NCI-H2081 (cell line): Measurements from ENCODE around the gene SOWAHB.

Experiments
- DNase-seq, 2 experiments: peaks; one replicate each; lab custom pipeline; 2025; lab: John Stamatoyannopoulos, UW

The SOWAHB gene, protein sequence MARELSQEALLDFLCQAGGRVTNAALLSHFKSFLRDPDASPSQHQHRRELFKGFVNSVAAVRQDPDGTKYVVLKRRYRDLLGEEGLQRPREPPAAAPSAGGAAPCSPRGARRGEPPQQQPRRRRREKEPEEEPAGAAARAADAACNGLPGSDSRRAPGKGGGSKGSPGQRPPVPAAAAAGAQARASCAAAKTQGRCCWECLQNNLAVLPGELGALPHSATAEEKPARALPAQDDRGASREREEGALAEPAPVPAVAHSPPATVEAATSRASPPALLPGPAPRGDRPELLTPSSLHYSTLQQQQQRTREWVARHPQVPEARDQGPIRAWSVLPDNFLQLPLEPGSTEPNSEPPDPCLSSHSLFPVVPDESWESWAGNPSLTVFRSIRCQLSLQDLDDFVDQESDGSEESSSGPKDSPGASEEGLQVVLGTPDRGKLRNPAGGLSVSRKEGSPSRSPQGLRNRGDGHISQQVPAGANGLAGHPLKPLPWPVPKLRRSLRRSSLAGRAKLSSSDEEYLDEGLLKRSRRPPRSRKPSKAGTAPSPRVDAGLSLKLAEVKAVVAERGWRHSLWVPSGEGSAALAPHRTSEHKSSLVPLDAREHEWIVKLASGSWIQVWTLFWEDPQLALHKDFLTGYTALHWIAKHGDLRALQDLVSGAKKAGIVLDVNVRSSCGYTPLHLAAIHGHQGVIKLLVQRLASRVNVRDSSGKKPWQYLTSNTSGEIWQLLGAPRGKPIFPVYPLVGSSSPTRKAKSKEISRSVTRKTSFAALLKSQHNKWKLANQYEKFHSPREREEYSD

DNA sequence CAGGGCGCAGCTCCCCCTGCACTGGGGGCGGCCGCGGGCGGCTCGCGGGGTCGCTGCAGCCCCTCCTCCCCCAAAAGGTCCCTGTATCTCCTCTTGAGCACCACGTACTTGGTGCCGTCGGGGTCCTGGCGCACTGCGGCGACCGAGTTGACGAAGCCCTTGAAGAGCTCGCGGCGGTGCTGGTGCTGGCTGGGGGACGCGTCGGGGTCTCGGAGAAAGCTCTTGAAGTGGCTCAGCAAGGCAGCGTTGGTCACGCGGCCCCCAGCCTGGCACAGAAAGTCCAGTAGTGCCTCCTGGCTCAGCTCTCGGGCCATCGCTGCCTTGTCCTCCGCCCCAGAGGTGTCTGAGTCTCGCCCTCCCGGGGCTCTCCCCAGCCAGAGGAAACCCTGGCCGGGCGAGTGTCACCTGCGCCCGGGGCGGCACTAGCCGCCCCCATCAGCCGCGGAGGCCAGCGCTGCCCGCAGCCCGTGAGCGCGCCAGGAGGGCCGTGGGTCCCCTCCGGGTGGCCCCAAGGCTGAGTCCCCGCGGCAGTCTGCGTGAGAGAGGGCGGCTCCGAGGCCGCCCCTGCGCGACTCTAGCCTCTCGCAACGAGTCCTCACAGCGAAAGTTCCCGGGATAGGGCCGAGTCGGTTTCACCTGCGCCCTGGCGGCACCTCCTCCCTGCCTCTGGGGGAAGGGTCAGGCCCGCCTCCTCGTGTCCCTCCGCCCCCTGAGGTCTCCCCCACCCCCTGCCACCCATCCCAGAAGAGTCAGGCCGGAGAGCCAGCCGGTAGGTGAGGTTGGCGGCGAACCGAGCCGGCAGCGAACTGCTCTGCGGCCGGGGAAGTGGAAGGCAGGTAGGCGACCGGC lies at the start of gene SOWAHB:
TSS of gene SOWAHB (minus strand) at position 609 of the 849 bp plus-strand sequence. CDS start at position 314, 295 bp downstream.
- peak; percentile 6 to 51 for DNase-seq

GRCh38 chr4:76947369-76947768 lies 49.4 kb upstream of the SOWAHB start:
- DNase-seq = no peak

GRCh38 chr4:76943790-76944189 lies 45.8 kb upstream of the SOWAHB start:
- no peak for DNase-seq

DNA sequence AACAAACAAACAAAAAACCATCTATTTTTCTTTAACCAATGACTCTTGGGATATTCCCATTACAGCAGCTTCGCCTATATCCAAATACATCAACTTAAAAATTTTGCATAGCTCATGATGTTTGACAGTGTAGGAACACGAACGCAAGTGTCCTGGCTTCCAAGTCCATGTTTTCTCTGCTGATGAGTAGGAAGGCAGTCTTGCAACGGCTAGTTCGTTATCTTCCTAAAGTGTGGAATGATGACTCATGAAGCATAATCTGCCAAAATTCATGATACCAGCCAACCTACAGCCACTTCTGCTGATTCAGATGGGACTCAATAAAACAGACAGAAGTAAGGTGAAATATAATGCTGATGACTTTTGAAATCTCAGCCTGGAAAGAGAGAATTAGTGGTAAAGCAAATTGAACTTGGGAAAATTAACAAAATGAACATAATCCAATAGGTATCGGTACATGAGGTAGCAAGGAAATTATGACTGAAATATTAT lies 45.2 kb upstream of the SOWAHB start:
- no peak for DNase-seq

GRCh38 chr4:76939184-76939583 lies 41.2 kb upstream of the SOWAHB start:
- DNase-seq = no peak

DNA sequence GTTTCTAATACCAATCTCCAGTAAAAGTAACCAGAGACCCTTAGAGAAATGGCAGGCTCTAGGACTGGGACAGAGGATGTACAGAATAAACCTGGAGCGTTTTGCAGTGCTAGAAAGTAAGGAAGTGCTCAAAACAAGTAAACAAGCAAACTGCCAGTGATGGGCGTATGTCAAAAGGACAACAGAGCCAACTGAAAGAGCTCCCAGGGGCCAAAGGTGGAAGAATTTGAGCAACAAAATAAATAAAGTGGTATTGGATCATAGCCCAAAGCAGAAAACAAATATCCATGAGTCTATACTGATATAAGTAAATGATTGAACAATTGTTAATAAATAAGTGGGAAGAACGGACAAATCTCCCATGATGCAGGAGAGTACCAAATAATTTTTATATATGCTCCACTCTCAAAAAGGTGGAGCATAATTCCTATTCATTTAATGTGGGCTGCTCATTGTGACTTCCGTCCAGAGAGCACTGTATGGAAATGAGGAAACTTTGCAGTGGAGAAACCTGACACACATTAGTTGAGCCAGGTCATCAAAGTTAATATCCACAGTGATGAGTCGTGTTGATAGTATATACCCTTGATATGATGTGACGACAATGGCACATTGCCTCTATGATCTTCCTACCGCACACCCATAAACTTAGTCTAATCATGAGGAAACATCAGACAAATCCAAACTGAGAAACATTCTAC lies 33.8 kb upstream of the SOWAHB start:
- no peak for DNase-seq

GRCh38 chr4:76931087-76931486 lies 33.1 kb upstream of the SOWAHB start:
- DNase-seq = no peak

DNA sequence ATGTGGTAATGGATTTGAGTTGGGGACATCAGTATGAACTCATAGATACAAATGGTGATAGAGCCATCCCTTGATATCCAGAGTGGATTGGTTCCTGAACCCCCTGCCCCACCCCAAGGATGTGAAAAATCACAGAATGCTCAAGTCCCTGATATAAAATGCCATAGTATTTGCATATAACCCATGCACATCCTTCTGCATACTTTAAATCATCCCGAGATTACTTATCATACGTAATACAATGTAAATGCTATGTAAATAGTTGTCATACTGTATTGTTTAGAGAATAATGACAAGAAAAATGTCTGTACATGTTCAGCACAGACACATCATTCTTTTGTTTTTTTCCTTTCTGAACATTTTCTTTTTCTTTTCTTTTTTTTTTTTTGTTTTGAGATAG lies 32.7 kb upstream of the SOWAHB start:
- DNase-seq = no peak

GRCh38 chr4:76926841-76927240 lies 28.9 kb upstream of the SOWAHB start:
- DNase-seq = no peak

- DNase-seq = no peak
These were observed 25.8 kb upstream of the SOWAHB start for GRCh38 chr4:76923619-76924357.

- DNase-seq = no peak
These were observed 22.8 kb upstream of the SOWAHB start for GRCh38 chr4:76920715-76921114.

- no peak for DNase-seq
These were observed 11.8 kb upstream of the SOWAHB start for GRCh38 chr4:76909711-76910110.

- no peak for DNase-seq
These were observed 7.6 kb upstream of the SOWAHB start for GRCh38 chr4:76905521-76905920.

DNA sequence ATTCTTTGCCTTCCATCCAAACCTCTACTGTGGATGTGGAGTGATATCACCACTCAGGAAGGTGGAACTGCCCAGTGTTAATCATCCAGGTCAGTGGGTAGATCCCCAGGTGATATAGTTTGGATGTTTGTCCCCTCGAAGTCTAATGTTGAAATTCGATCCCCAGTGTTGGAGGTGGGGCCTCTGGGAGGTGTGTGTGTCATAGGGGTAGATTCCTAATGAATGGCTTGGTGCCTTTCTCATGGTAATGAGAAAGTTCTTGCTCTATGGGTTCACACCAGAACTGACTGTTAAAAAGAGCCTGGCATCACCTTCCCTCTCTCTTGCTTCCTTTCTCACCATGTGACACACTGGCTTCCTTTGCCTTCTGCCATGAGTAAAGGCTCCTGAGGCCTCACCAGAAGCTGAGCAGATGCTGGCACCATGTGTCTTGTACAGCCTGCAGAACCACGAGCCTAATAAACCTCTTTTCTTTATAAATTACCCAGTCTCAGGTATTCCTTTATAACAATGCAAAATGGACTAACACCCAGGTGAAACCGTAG lies 6.8 kb upstream of the SOWAHB start:
- no peak for DNase-seq

- DNase-seq = no peak
These were observed 4.4 kb upstream of the SOWAHB start for GRCh38 chr4:76902233-76902890.

- no peak for DNase-seq
These were observed 1.2 kb upstream of the SOWAHB start for GRCh38 chr4:76898949-76899645.

GRCh38 chr4:76898385-76898692 lies 395 bp upstream of the SOWAHB start:
- DNase-seq = no peak

DNA sequence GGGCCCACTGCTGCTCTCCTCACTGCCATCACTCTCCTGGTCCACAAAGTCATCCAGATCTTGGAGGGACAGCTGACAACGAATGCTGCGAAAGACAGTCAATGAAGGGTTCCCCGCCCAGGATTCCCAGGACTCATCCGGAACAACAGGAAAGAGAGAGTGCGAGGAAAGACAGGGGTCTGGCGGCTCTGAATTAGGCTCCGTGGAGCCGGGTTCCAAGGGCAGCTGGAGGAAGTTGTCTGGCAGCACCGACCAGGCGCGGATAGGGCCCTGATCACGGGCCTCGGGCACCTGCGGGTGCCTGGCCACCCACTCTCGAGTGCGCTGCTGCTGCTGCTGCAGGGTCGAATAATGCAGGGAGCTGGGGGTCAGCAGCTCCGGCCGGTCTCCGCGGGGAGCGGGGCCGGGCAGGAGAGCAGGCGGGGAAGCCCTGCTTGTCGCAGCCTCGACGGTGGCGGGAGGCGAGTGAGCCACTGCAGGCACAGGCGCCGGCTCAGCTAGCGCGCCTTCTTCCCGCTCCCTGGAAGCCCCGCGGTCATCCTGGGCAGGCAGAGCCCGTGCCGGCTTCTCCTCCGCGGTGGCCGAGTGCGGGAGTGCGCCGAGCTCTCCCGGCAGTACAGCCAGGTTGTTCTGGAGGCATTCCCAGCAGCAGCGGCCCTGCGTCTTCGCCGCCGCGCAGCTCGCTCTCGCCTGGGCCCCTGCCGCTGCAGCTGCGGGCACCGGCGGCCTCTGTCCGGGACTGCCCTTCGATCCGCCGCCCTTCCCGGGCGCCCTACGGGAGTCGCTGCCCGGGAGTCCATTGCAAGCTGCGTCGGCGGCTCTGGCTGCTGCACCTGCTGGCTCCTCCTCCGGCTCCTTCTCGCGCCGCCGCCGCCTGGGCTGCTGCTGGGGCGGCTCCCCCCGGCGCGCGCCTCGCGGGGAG lies 1.1 kb downstream of the SOWAHB start:
- peak; percentile 11 to 53 for DNase-seq
